H1 (cell line): ENCODE results near the gene CXADR. TPM values are rescaled to one million over a fixed set of nuclear protein-coding genes. Genes with fewer than 3 reads are reported as not detected.

Source experiments
- CTCF ChIA-PET: fragments of 300-600 bp; sonication (Branson Sonifier 250); formaldehyde crosslinking; loops from one replicate; lab custom pipeline; 2021; ENCODE audit not compliant: partially characterized antibody; lab: Charles Lee
- POLR2A ChIA-PET: fragments of 300-600 bp; sonication (Branson Sonifier 250); formaldehyde crosslinking; loops from one replicate; lab custom pipeline; 2021; ENCODE audit warnings: inconsistent platforms; ENCODE audit not compliant: partially characterized antibody; lab: Charles Lee
- DNase-seq, 2 experiments: peaks; one replicate each; pipeline versions ENCODE4 v3.0.0 to v3.0.0-alpha.2; 2010 to 2022; ENCODE audit warnings: low spot score in 2 of 2, low read depth in 1 of 2, mixed read lengths in 1 of 2
- FAIRE-seq: peaks from 2 replicates; lab custom pipeline; 2011; peaks lifted over from hg19 to GRCh38; lab: Jason Lieb, UNC
- H2AFZ ChIP-seq: 2 replicates; pipeline ENCODE4 v1.8.1; 2012; ENCODE audit warnings: low read length, inconsistent platforms
- H2AK5ac ChIP-seq: 2 replicates; pipeline ENCODE4 v1.6.1; 2013; ENCODE audit warnings: low read depth, low read length
- H2BK120ac ChIP-seq: replicated peaks from 2 replicates; pipeline ENCODE3; 2013; ENCODE audit warnings: low read depth, low read length, inconsistent platforms
- H2BK12ac ChIP-seq: 2 replicates; pipeline ENCODE4 v1.6.1; 2013; ENCODE audit warnings: low read depth, low read length
- H2BK15ac ChIP-seq: 2 replicates; pipeline ENCODE4 v1.6.1; 2013; ENCODE audit warnings: low read length
- H2BK20ac ChIP-seq: 2 replicates; pipeline ENCODE4 v1.6.1; 2013; ENCODE audit warnings: low read length
- H2BK5ac ChIP-seq: 2 replicates; pipeline ENCODE4 v1.6.1; 2013; ENCODE audit warnings: low read depth, low read length
- H3K14ac ChIP-seq: 2 replicates; pipeline ENCODE4 v1.6.1; 2013; ENCODE audit warnings: inconsistent platforms; ENCODE audit not compliant: insufficient read length
- H3K18ac ChIP-seq: 2 replicates; pipeline ENCODE4 v1.6.1; 2013; ENCODE audit warnings: low read length; ENCODE audit errors: extremely low read depth
- H3K23ac ChIP-seq: 2 replicates; pipeline ENCODE4 v1.6.1; 2013; ENCODE audit warnings: inconsistent platforms; ENCODE audit not compliant: insufficient read length
- H3K23me2 ChIP-seq: 2 replicates; pipeline ENCODE4 v1.6.1; 2013; ENCODE audit warnings: low read depth, low read length
- H3K27ac ChIP-seq: 2 replicates; pipeline ENCODE4 v1.6.1; 2011; ENCODE audit warnings: low read depth, low read length, inconsistent platforms
- H3K27me3 ChIP-seq, 4 experiments: replicated peaks in 1 of 4; 1 replicate in 1 of 4; 2 replicates in 3 of 4; pipeline versions ENCODE4 v1.6.1 to v1.8.1; 2011 to 2013; ENCODE audit warnings: low read length in 3 of 4, mild to moderate bottlenecking in 3 of 4, inconsistent platforms in 2 of 4, mixed read lengths in 2 of 4, moderate library complexity in 1 of 4; ENCODE audit not compliant: control insufficient read depth in 3 of 4, insufficient read depth in 3 of 4; ENCODE audit errors: extremely low read depth in 1 of 4
- H3K36me3 ChIP-seq, 4 experiments: 2 replicates each; pipeline versions ENCODE4 v1.6.1 to v1.8.1; 2011 to 2013; ENCODE audit warnings: mild to moderate bottlenecking in 4 of 4, low read length in 3 of 4, moderate library complexity in 2 of 4, control low read depth in 1 of 4, inconsistent platforms in 1 of 4; ENCODE audit not compliant: insufficient read depth in 4 of 4, control insufficient read depth in 2 of 4
- H3K4ac ChIP-seq: replicated peaks from 2 replicates; pipeline ENCODE3; 2013; ENCODE audit warnings: low read length, low read depth, mixed read lengths, inconsistent platforms; ENCODE audit not compliant: insufficient read length
- H3K4me1 ChIP-seq, 4 experiments: replicated peaks in 1 of 4; 1 replicate in 1 of 4; 2 replicates in 3 of 4; pipeline versions ENCODE4 v1.6.1 to v1.8.1; 2011 to 2013; ENCODE audit warnings: low read length in 3 of 4, inconsistent platforms in 2 of 4, mixed read lengths in 1 of 4; ENCODE audit not compliant: insufficient read depth in 4 of 4, control insufficient read depth in 3 of 4
- H3K4me2 ChIP-seq, 2 experiments: 2 replicates each; pipeline versions ENCODE4 v1.6.1 to v1.8.1; 2011 to 2013; ENCODE audit warnings: low read depth in 2 of 2, low read length in 2 of 2, control low read depth in 1 of 2, inconsistent platforms in 1 of 2, mild to moderate bottlenecking in 1 of 2; ENCODE audit not compliant: insufficient read depth in 1 of 2
- H3K4me3 ChIP-seq, 4 experiments: fragments of 200-600, 300-600 bp in 1 of 4; sonication (generic), shearing (Covaris generic), sonication (Bioruptor Twin) in 1 of 4; 2 replicates each; pipeline versions ENCODE4 v1.5.1 to v1.8.1; 2011 to 2016; ENCODE audit warnings: low read length in 4 of 4, low read depth in 3 of 4, control low read depth in 2 of 4, inconsistent platforms in 2 of 4, mild to moderate bottlenecking in 2 of 4, mixed read lengths in 1 of 4, moderate library complexity in 1 of 4; ENCODE audit not compliant: insufficient read depth in 2 of 4; ENCODE audit errors: extremely low read depth in 1 of 4
- H3K56ac ChIP-seq: replicated peaks from 2 replicates; pipeline ENCODE3; 2013; ENCODE audit warnings: low read depth, mild to moderate bottlenecking, mixed read lengths, low read length, inconsistent platforms; ENCODE audit not compliant: insufficient read length
- H3K79me1 ChIP-seq: 2 replicates; pipeline ENCODE4 v1.6.1; 2013; ENCODE audit warnings: low read depth, low read length, control low read depth
- H3K79me2 ChIP-seq, 2 experiments: 2 replicates each; pipeline versions ENCODE4 v1.6.1 to v1.8.1; 2012 to 2013; ENCODE audit warnings: low read length in 2 of 2, mild to moderate bottlenecking in 2 of 2, inconsistent platforms in 1 of 2; ENCODE audit not compliant: insufficient read depth in 2 of 2, control insufficient read depth in 1 of 2
- H3K9ac ChIP-seq, 4 experiments: replicated peaks in 1 of 4; 1 replicate in 1 of 4; 2 replicates in 3 of 4; pipeline versions ENCODE4 v1.6.1 to v1.8.1; 2011 to 2013; ENCODE audit warnings: low read depth in 3 of 4, low read length in 3 of 4, control low read depth in 2 of 4, mild to moderate bottlenecking in 2 of 4, moderate library complexity in 2 of 4, inconsistent platforms in 1 of 4; ENCODE audit errors: extremely low read depth in 1 of 4
- H3K9me3 ChIP-seq, 2 experiments: 2 replicates each; pipeline versions ENCODE4 v1.6.1 to v1.8.1; 2012 to 2013; ENCODE audit warnings: mild to moderate bottlenecking in 2 of 2, moderate library complexity in 2 of 2, control low read depth in 1 of 2, inconsistent platforms in 1 of 2, low read depth in 1 of 2, low read length in 1 of 2, mixed read lengths in 1 of 2; ENCODE audit not compliant: insufficient read depth in 2 of 2
- H4K20me1 ChIP-seq, 2 experiments: replicated peaks in 1 of 2; 2 replicates each; pipeline versions ENCODE3 to v1.8.1; 2011 to 2013; ENCODE audit warnings: inconsistent platforms in 2 of 2, low read length in 2 of 2, mild to moderate bottlenecking in 1 of 2; ENCODE audit not compliant: insufficient read depth in 2 of 2, control insufficient read depth in 1 of 2
- H4K5ac ChIP-seq: 2 replicates; pipeline ENCODE4 v1.6.1; 2013; ENCODE audit warnings: low read length, low read depth, mixed read lengths, inconsistent platforms; ENCODE audit not compliant: insufficient read length
- H4K8ac ChIP-seq: 2 replicates; pipeline ENCODE4 v1.8.0; 2013; ENCODE audit warnings: mild to moderate bottlenecking, moderate library complexity, low read length, inconsistent platforms; ENCODE audit not compliant: insufficient read depth; ENCODE audit errors: extremely low read depth
- H4K91ac ChIP-seq: replicated peaks from 2 replicates; pipeline ENCODE3; 2013; ENCODE audit warnings: low read length, mixed read lengths, inconsistent platforms; ENCODE audit not compliant: insufficient read length
- BACH1 ChIP-seq: IDR thresholded peaks from 2 replicates; pipeline ENCODE4 v1.6.1; 2012; ENCODE audit warnings: low read length, improper control_type of control experiment
- CREB1 ChIP-seq: IDR thresholded peaks from 2 replicates; pipeline ENCODE4 v1.6.1; 2012; ENCODE audit warnings: inconsistent platforms
- EGR1 ChIP-seq: IDR thresholded peaks from 2 replicates; pipeline ENCODE4 v1.6.1; 2011; ENCODE audit warnings: low read depth, low read length, borderline replicate concordance
- EP300 ChIP-seq, 2 experiments: IDR thresholded peaks; 1 replicate in 1 of 2; 2 replicates in 1 of 2; pipeline ENCODE4 v1.6.1; 2011 to 2012; ENCODE audit warnings: low read depth in 2 of 2, low read length in 2 of 2, mild to moderate bottlenecking in 2 of 2, borderline replicate concordance in 1 of 2, inconsistent platforms in 1 of 2, moderate library complexity in 1 of 2
- EZH2 ChIP-seq: fragments of 200-600 bp; sonication (generic); IDR thresholded peaks from 2 replicates; pipeline ENCODE4 v1.7.1; 2012; ENCODE audit warnings: low read depth, mild to moderate bottlenecking, moderate library complexity, low read length, inconsistent platforms; ENCODE audit not compliant: severe bottlenecking
- GTF2F1 ChIP-seq: IDR thresholded peaks from 2 replicates; pipeline ENCODE4 v1.6.1; 2012; ENCODE audit warnings: low read depth, low read length, improper control_type of control experiment, borderline replicate concordance
- JUN ChIP-seq: IDR thresholded peaks from 2 replicates; pipeline ENCODE4 v1.6.1; 2011; ENCODE audit warnings: low read depth, mild to moderate bottlenecking, improper control_type of control experiment, low read length
- JUND ChIP-seq: IDR thresholded peaks from 2 replicates; pipeline ENCODE4 v1.6.1; 2011; ENCODE audit warnings: mild to moderate bottlenecking, improper control_type of control experiment, low read length
- KDM4A ChIP-seq: IDR thresholded peaks from one replicate; pipeline ENCODE4 v1.7.1; 2012; ENCODE audit warnings: low read depth, mild to moderate bottlenecking, moderate library complexity, low read length, inconsistent platforms; ENCODE audit not compliant: severe bottlenecking
- RXRA ChIP-seq: IDR thresholded peaks from 2 replicates; pipeline ENCODE4 v1.6.1; 2011; ENCODE audit warnings: low read depth, mild to moderate bottlenecking, low read length, moderate library complexity; ENCODE audit not compliant: insufficient read depth
- SIN3A ChIP-seq, 2 experiments: IDR thresholded peaks in 1 of 2; conservative IDR thresholded peaks in 1 of 2; 2 replicates each; pipeline ENCODE4 v1.6.1; 2011 to 2012; ENCODE audit warnings: low read length in 2 of 2, improper control_type of control experiment in 1 of 2, low read depth in 1 of 2, mild to moderate bottlenecking in 1 of 2
- SP1 ChIP-seq: IDR thresholded peaks from 2 replicates; pipeline ENCODE4 v1.6.1; 2011; ENCODE audit warnings: low read depth, low read length
- TEAD4 ChIP-seq: IDR thresholded peaks from 2 replicates; pipeline ENCODE4 v1.6.1; 2012; ENCODE audit warnings: low read depth, low read length, inconsistent platforms, mixed read lengths
- polyA plus RNA-seq, 7 experiments: library from polyadenylated mRNA; depleted of rRNA in 3 of 7; stranded (reverse) in 5 of 7; unstranded in 2 of 7; fragments of >200 nt in 5 of 7; fragments of 200-250 nt in 2 of 7; gene quantifications; 1 replicate in 5 of 7; 2 replicates in 1 of 7; 4 replicates in 1 of 7; pipeline versions ENCODE4 v1.2.1 to v1.2.3, GENCODE V29; 2011 to 2013; ENCODE audit warnings: missing spikeins in 2 of 7, mixed read lengths in 2 of 7
- total RNA-seq: library from RNA; stranded (reverse); fragmentation: NEBNext Ultra II Directional; extraction: Animal tissue kit (Norgen Biotek cat#: 25700); gene quantifications from 2 replicates; pipeline ENCODE4 v1.2.1, GENCODE V29; 2021
- TF ChIP-seq, protein P1 (sequence below): IDR thresholded peaks from 2 replicates; pipeline ENCODE4 v1.6.1; 2011; ENCODE audit warnings: low read depth, mild to moderate bottlenecking, low read length; ENCODE audit not compliant: insufficient read depth

Gene CXADR
- total and polyA plus RNA-seq, 2 of the 8 experiments (the other 6 are each of a cell fraction or from before 2014, with no cell fraction given), result 45.6 to 145 TPM

DNA sequence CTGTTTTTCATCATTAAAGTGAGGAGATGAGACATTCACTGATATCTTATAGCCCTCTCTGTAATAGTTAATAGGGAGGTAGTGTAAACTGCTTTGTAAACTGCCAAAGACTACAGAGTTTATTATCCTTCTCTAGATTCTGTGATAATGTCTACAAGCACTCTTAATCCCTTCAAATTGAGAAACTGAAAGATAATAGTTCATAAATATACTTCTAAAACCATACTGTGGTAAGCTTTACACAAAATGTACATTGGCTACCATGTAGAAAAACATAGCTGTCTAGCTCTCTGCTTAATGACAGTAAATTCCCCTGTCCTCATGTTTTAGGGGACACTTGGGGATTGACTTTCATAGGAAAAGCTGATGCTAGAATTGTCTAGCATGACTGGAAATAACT lies 39.6 kb downstream of the CXADR start:
- Histone ChIP-seq H3K36me3 (peaks cover 11 to 78% (median 38%) of the 10 kb centered on the region in 4 experiments; a peak in 7 of 8 replicates), H3K4ac (no peak overlapping the region)
- CTCF ChIA-PET, result interaction anchor here (0.6 to 1.1 kb wide), 3 partner anchors 18 to 1668 kb away, joined by 3 to 5 read pairs (median 3); no protein-coding TSS in a partner anchor

More for the DNA sequence above, 39.6 kb downstream of the CXADR start:
- H2BK120ac ChIP-seq, result no peak overlapping the region
- H3K79me1 ChIP-seq, result peaks cover 12% of the 10 kb centered on the region
- no peak overlapping the region for H3K4me3 ChIP-seq
- no peak overlapping the region for H4K8ac ChIP-seq
- H3K4me2 ChIP-seq, result no peak overlapping the region
- no peak overlapping the region for H4K91ac ChIP-seq
- H2BK15ac ChIP-seq, result no peak overlapping the region
- no peak overlapping the region for H3K14ac ChIP-seq
- no peaks in the 10 kb centered on the region; a peak in 1 of 7 replicates for H3K4me1 ChIP-seq
- no peaks in the 10 kb centered on the region for H3K9me3 ChIP-seq
- H2BK20ac ChIP-seq, result no peak overlapping the region
- no peaks in the 10 kb centered on the region for H3K27me3 ChIP-seq
- DNase-seq (no peak), FAIRE-seq (no peak)
- H3K9ac ChIP-seq, result no peak overlapping the region
- no peak overlapping the region for H2BK5ac ChIP-seq
- H4K5ac ChIP-seq, result no peak overlapping the region
- H3K23me2 ChIP-seq, result no peaks in the 10 kb centered on the region
- no peak overlapping the region for H2BK12ac ChIP-seq
- no peak overlapping the region for H3K27ac ChIP-seq
- H3K18ac ChIP-seq, result no peak overlapping the region
- no peak overlapping the region for H3K23ac ChIP-seq
- peaks cover 8 to 86% of the 10 kb centered on the region in 2 experiments for H3K79me2 ChIP-seq
- TF ChIP-seq GTF2F1 (no peak), JUN (no peak), EZH2 (no peak), EGR1 (no peak), KDM4A (no peak), TEAD4 (no peak), JUND (no peak), SIN3A (conservative IDR thresholded peaks at IDR 0.05 in 1 of 2, IDR thresholded peaks at IDR 0.05 in 1 of 2; ENCODE audit: low read depth in 1 of 2, low read length in 2 of 2) (no peak), BACH1 (no peak), SP1 (no peak), RXRA (no peak), EP300 (IDR thresholded peaks at IDR 0.05; ENCODE audit: borderline replicate concordance in 1 of 2, low read depth in 2 of 2, low read length in 2 of 2) (no peak), CREB1 (no peak)
- TF ChIP-seq, protein P1, sequence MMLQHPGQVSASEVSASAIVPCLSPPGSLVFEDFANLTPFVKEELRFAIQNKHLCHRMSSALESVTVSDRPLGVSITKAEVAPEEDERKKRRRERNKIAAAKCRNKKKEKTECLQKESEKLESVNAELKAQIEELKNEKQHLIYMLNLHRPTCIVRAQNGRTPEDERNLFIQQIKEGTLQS, result no peak
- H2AFZ ChIP-seq, result no peak overlapping the region
- peaks cover 7 to 22% of the 10 kb centered on the region in 2 experiments for H4K20me1 ChIP-seq
- POLR2A ChIA-PET, result interaction anchor here (0.6 to 1.4 kb wide), 2 partner anchors 14 to 129 kb away, joined by 3 to 7 read pairs; no protein-coding TSS in a partner anchor
- no peak overlapping the region for H2AK5ac ChIP-seq
- H3K56ac ChIP-seq, result no peak overlapping the region
